ENCODE measurements around the gene COL1A2. TPM values are rescaled to one million over a fixed set of nuclear protein-coding genes. Genes with fewer than 3 reads are reported as not detected.

Gene COL1A2
- total and polyA plus RNA-seq, 2 of the 8 experiments (the other 6 are each of a cell fraction or from before 2014, with no cell fraction given): 45.2 to 87.2 TPM

- TF ChIP-seq, protein P1, sequence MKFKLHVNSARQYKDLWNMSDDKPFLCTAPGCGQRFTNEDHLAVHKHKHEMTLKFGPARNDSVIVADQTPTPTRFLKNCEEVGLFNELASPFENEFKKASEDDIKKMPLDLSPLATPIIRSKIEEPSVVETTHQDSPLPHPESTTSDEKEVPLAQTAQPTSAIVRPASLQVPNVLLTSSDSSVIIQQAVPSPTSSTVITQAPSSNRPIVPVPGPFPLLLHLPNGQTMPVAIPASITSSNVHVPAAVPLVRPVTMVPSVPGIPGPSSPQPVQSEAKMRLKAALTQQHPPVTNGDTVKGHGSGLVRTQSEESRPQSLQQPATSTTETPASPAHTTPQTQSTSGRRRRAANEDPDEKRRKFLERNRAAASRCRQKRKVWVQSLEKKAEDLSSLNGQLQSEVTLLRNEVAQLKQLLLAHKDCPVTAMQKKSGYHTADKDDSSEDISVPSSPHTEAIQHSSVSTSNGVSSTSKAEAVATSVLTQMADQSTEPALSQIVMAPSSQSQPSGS (IDR thresholded peaks at IDR 0.05; ENCODE audit: low read length): no peak
- TF ChIP-seq HDAC2 (IDR thresholded peaks at IDR 0.05; ENCODE audit: borderline replicate concordance in 1 of 2, low read depth in 2 of 2, low read length in 2 of 2) (no peak), KDM1A (IDR thresholded peaks at IDR 0.05; ENCODE audit: borderline replicate concordance, low read length) (no peak), RAD21 (IDR thresholded peaks at IDR 0.05 in 1 of 2, conservative IDR thresholded peaks at IDR 0.05 in 1 of 2; ENCODE audit: low read depth in 2 of 2, low read length in 2 of 2) (no peak)
- TF ChIP-seq, protein P2, sequence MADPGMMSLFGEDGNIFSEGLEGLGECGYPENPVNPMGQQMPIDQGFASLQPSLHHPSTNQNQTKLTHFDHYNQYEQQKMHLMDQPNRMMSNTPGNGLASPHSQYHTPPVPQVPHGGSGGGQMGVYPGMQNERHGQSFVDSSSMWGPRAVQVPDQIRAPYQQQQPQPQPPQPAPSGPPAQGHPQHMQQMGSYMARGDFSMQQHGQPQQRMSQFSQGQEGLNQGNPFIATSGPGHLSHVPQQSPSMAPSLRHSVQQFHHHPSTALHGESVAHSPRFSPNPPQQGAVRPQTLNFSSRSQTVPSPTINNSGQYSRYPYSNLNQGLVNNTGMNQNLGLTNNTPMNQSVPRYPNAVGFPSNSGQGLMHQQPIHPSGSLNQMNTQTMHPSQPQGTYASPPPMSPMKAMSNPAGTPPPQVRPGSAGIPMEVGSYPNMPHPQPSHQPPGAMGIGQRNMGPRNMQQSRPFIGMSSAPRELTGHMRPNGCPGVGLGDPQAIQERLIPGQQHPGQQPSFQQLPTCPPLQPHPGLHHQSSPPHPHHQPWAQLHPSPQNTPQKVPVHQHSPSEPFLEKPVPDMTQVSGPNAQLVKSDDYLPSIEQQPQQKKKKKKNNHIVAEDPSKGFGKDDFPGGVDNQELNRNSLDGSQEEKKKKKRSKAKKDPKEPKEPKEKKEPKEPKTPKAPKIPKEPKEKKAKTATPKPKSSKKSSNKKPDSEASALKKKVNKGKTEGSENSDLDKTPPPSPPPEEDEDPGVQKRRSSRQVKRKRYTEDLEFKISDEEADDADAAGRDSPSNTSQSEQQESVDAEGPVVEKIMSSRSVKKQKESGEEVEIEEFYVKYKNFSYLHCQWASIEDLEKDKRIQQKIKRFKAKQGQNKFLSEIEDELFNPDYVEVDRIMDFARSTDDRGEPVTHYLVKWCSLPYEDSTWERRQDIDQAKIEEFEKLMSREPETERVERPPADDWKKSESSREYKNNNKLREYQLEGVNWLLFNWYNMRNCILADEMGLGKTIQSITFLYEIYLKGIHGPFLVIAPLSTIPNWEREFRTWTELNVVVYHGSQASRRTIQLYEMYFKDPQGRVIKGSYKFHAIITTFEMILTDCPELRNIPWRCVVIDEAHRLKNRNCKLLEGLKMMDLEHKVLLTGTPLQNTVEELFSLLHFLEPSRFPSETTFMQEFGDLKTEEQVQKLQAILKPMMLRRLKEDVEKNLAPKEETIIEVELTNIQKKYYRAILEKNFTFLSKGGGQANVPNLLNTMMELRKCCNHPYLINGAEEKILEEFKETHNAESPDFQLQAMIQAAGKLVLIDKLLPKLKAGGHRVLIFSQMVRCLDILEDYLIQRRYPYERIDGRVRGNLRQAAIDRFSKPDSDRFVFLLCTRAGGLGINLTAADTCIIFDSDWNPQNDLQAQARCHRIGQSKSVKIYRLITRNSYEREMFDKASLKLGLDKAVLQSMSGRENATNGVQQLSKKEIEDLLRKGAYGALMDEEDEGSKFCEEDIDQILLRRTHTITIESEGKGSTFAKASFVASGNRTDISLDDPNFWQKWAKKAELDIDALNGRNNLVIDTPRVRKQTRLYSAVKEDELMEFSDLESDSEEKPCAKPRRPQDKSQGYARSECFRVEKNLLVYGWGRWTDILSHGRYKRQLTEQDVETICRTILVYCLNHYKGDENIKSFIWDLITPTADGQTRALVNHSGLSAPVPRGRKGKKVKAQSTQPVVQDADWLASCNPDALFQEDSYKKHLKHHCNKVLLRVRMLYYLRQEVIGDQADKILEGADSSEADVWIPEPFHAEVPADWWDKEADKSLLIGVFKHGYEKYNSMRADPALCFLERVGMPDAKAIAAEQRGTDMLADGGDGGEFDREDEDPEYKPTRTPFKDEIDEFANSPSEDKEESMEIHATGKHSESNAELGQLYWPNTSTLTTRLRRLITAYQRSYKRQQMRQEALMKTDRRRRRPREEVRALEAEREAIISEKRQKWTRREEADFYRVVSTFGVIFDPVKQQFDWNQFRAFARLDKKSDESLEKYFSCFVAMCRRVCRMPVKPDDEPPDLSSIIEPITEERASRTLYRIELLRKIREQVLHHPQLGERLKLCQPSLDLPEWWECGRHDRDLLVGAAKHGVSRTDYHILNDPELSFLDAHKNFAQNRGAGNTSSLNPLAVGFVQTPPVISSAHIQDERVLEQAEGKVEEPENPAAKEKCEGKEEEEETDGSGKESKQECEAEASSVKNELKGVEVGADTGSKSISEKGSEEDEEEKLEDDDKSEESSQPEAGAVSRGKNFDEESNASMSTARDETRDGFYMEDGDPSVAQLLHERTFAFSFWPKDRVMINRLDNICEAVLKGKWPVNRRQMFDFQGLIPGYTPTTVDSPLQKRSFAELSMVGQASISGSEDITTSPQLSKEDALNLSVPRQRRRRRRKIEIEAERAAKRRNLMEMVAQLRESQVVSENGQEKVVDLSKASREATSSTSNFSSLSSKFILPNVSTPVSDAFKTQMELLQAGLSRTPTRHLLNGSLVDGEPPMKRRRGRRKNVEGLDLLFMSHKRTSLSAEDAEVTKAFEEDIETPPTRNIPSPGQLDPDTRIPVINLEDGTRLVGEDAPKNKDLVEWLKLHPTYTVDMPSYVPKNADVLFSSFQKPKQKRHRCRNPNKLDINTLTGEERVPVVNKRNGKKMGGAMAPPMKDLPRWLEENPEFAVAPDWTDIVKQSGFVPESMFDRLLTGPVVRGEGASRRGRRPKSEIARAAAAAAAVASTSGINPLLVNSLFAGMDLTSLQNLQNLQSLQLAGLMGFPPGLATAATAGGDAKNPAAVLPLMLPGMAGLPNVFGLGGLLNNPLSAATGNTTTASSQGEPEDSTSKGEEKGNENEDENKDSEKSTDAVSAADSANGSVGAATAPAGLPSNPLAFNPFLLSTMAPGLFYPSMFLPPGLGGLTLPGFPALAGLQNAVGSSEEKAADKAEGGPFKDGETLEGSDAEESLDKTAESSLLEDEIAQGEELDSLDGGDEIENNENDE (IDR thresholded peaks at IDR 0.05; ENCODE audit: insufficient replicate concordance, low read length): no peak
Observed at GRCh38 chr7:94471604-94472003, 76.9 kb downstream of the COL1A2 start (continued).
